Stomach (tissue), 4 donors: ENCODE data around the gene UGT1A10.

Experiments used
- CTCF ChIP-seq, 7 experiments: fragments of 450-650 bp in 4 of 7; fragments of 200-600 bp in 3 of 7; sonication (generic) in 3 of 7; IDR thresholded peaks; one replicate each; pipeline ENCODE4 v1.5.1; 2016 to 2019; ENCODE audit warnings: antibody characterized with exemption in 7 of 7, control low read depth in 2 of 7, mild to moderate bottlenecking in 1 of 7
- EP300 ChIP-seq: sonication (generic); formaldehyde crosslinking; IDR thresholded peaks from one replicate; pipeline ENCODE4 v1.6.1; 2017; ENCODE audit warnings: antibody characterized with exemption
- POLR2AphosphoS5 ChIP-seq, 3 donors: sonication (generic); formaldehyde crosslinking; IDR thresholded peaks; one replicate each; pipeline ENCODE4 v1.6.1; 2016; ENCODE audit warnings: antibody characterized with exemption in 3 of 3

- no peak for TF ChIP-seq CTCF (IDR thresholded peaks at IDR 0.05)
- no peak for TF ChIP-seq EP300
- TF ChIP-seq POLR2AphosphoS5 (IDR thresholded peaks at IDR 0.05) = no peak
Measured at GRCh38 chr2:233802132-233802815, 166.0 kb downstream of the UGT1A10 start.
